HCT116 (cell line): ENCODE results near the gene PDE9A. TPM values are rescaled to one million over a fixed set of nuclear protein-coding genes. Genes with fewer than 3 reads are reported as not detected.

Source experiments
- ATAC-seq: fragments of 200-7000 bp; cut with Tn5 transposase; 2 replicates; pipeline ENCODE4 v1.9.1; 2020; ENCODE audit warnings: mild to moderate bottlenecking, moderate library complexity
- Bru-seq: library from RNA; stranded (reverse); fragments of 400-500 nt; gene quantifications from one replicate; lab custom pipeline; 2021; lab: Mats Ljungman, UMichigan
- BruChase-seq, 2 experiments: library from RNA; stranded (reverse); fragments of 400-500 nt; gene quantifications; one replicate each; lab custom pipeline; 2021; lab: Mats Ljungman, UMichigan
- BruUV-seq: library from RNA; stranded (reverse); fragments of 400-500 nt; replicated peaks from 2 replicates; lab custom pipeline; 2021; lab: Mats Ljungman, UMichigan
- CTCF ChIA-PET: fragments of 300-600 bp; sonication (Branson Sonifier 250); formaldehyde crosslinking; loops from one replicate; lab custom pipeline; 2021; ENCODE audit warnings: antibody characterized with exemption; lab: Charles Lee
- POLR2A ChIA-PET: fragments of 300-600, 350-600 bp; sonication (Branson Sonifier 250); formaldehyde crosslinking; loops from one replicate; lab custom pipeline; 2021; ENCODE audit warnings: antibody characterized with exemption; lab: Charles Lee
- RAD21 ChIA-PET, 2 experiments: fragments of 300-600 bp; sonication (Branson Sonifier 250); formaldehyde crosslinking; loops; one replicate each; lab custom pipeline; 2023; ENCODE audit warnings: low total read pairs in 2 of 2; ENCODE audit not compliant: uncharacterized antibody in 2 of 2, unreplicated experiment in 2 of 2, low non-redundant PET in 1 of 2; lab: Charles Lee
- DNase-seq: peaks from one replicate; pipeline ENCODE4 v3.0.0-alpha.2; 2010; ENCODE audit warnings: low read depth, low spot score
- H2AFZ ChIP-seq: fragments of 200-600 bp; shearing (Covaris generic), sonication (generic); 2 replicates; pipeline ENCODE4 v1.6.1; 2017; ENCODE audit warnings: low read depth, mixed run types, mixed read lengths, antibody characterized with exemption, low read length; ENCODE audit not compliant: poor library complexity, severe bottlenecking
- H3K27ac ChIP-seq: 2 replicates; pipeline ENCODE4 v1.5.1; 2012; ENCODE audit warnings: low read depth, low read length
- H3K27me3 ChIP-seq: fragments of 200-600 bp; sonication (generic); 2 replicates; pipeline ENCODE4 v1.6.1; 2016; ENCODE audit warnings: mixed run types, low read length, mixed read lengths; ENCODE audit not compliant: insufficient read depth
- H3K36me3 ChIP-seq, 2 experiments: fragments of 200-500 bp in 1 of 2; fragments of 200-600 bp in 1 of 2; sonication (Bioruptor generic) in 1 of 2; sonication (generic) in 1 of 2; 2 replicates each; pipeline versions ENCODE4 v1.5.1 to v1.6.1; 2014 to 2016; ENCODE audit warnings: low read length in 2 of 2, inconsistent platforms in 1 of 2, mixed read lengths in 1 of 2, mixed run types in 1 of 2; ENCODE audit not compliant: insufficient read depth in 2 of 2, control insufficient read depth in 1 of 2
- H3K4me1 ChIP-seq, 2 experiments: fragments of 200-600 bp in 1 of 2; sonication (generic) in 1 of 2; 2 replicates each; pipeline versions ENCODE4 v1.5.1 to v1.6.1; 2012 to 2017; ENCODE audit warnings: low read length in 2 of 2, inconsistent platforms in 1 of 2, mild to moderate bottlenecking in 1 of 2, mixed read lengths in 1 of 2, mixed run types in 1 of 2, moderate library complexity in 1 of 2; ENCODE audit not compliant: insufficient read depth in 2 of 2, control insufficient read depth in 1 of 2
- H3K4me2 ChIP-seq: fragments of 200-600 bp; sonication (generic); 2 replicates; pipeline ENCODE4 v1.6.1; 2017; ENCODE audit warnings: mixed run types, low read length, mixed read lengths
- H3K4me3 ChIP-seq, 2 experiments: fragments of 200-600 bp in 1 of 2; sonication (generic) in 1 of 2; replicated peaks in 1 of 2; 2 replicates each; pipeline ENCODE4 v1.5.1; 2011 to 2016; ENCODE audit warnings: low read length in 2 of 2, control low read depth in 1 of 2, low read depth in 1 of 2, mild to moderate bottlenecking in 1 of 2, mixed read lengths in 1 of 2, mixed run types in 1 of 2
- H3K79me2 ChIP-seq: fragments of 200-600 bp; sonication (generic); 2 replicates; pipeline ENCODE4 v1.6.1; 2017; ENCODE audit warnings: mild to moderate bottlenecking, mixed run types, low read length, moderate library complexity, mixed read lengths; ENCODE audit not compliant: insufficient read depth
- H3K9ac ChIP-seq: fragments of 200-600 bp; sonication (generic); 2 replicates; pipeline ENCODE4 v1.6.1; 2016; ENCODE audit warnings: low read length, mixed read lengths
- H3K9me2 ChIP-seq: fragments of 200-600 bp; sonication (generic), shearing (Covaris generic); 2 replicates; pipeline ENCODE4 v1.6.1; 2017; ENCODE audit warnings: mixed run types, mild to moderate bottlenecking, moderate library complexity; ENCODE audit not compliant: insufficient read depth
- H3K9me3 ChIP-seq, 2 experiments: fragments of 200-500 bp in 1 of 2; fragments of 200-600 bp in 1 of 2; sonication (Bioruptor generic) in 1 of 2; sonication (generic) in 1 of 2; 2 replicates each; pipeline ENCODE4 v1.6.1; 2014 to 2017; ENCODE audit warnings: low read length in 2 of 2, mixed read lengths in 2 of 2, inconsistent platforms in 1 of 2, low read depth in 1 of 2, mild to moderate bottlenecking in 1 of 2, mixed run types in 1 of 2, moderate library complexity in 1 of 2; ENCODE audit not compliant: control insufficient read depth in 1 of 2, insufficient read depth in 1 of 2
- H4K20me1 ChIP-seq: fragments of 200-600 bp; sonication (generic), shearing (Covaris generic); 2 replicates; pipeline ENCODE4 v1.6.1; 2017; ENCODE audit warnings: mixed run types, mild to moderate bottlenecking, moderate library complexity; ENCODE audit not compliant: insufficient read depth
- CBX3 ChIP-seq: IDR thresholded peaks from 2 replicates; pipeline ENCODE4 v1.6.1; 2012; ENCODE audit warnings: low read depth
- CTCF ChIP-seq, 3 experiments: fragments of 200-600 bp in 1 of 3; sonication (generic) in 1 of 3; IDR thresholded peaks in 2 of 3; conservative IDR thresholded peaks in 1 of 3; 2 replicates each; pipeline ENCODE4 v1.5.1; 2012 to 2017; ENCODE audit warnings: low read depth in 2 of 3, low read length in 2 of 3, antibody characterized with exemption in 1 of 3, borderline replicate concordance in 1 of 3, control low read depth in 1 of 3, mild to moderate bottlenecking in 1 of 3, mixed read lengths in 1 of 3, mixed run types in 1 of 3, moderate library complexity in 1 of 3; ENCODE audit not compliant: insufficient read depth in 1 of 3
- EGR1 ChIP-seq: IDR thresholded peaks from 2 replicates; pipeline ENCODE4 v1.6.1; 2012; ENCODE audit warnings: low read depth
- EZH2 ChIP-seq: fragments of 200-600 bp; sonication (generic); IDR thresholded peaks from 2 replicates; pipeline ENCODE4 v1.6.1; 2017; ENCODE audit warnings: antibody characterized with exemption, mixed run types
- FOSL1 ChIP-seq: IDR thresholded peaks from 2 replicates; pipeline ENCODE4 v1.6.1; 2012; ENCODE audit warnings: low read depth
- JUND ChIP-seq: IDR thresholded peaks from 2 replicates; pipeline ENCODE4 v1.6.1; 2012
- POLR2A ChIP-seq: IDR thresholded peaks from 2 replicates; pipeline ENCODE4 v1.7.0; 2011; ENCODE audit warnings: borderline replicate concordance; ENCODE audit not compliant: insufficient read depth, insufficient read length; ENCODE audit errors: extremely low read depth
- POLR2AphosphoS5 ChIP-seq: IDR thresholded peaks from 2 replicates; pipeline ENCODE4 v1.6.1; 2011; ENCODE audit warnings: mild to moderate bottlenecking, low read depth, low read length, moderate library complexity
- REST ChIP-seq: IDR thresholded peaks from 2 replicates; pipeline ENCODE4 v1.6.1; 2012; ENCODE audit warnings: low read depth
- YY1 ChIP-seq: IDR thresholded peaks from 2 replicates; pipeline ENCODE4 v1.6.1; 2011; ENCODE audit warnings: low read length, low read depth, moderate library complexity, mild to moderate bottlenecking; ENCODE audit not compliant: insufficient replicate concordance; ENCODE audit errors: extremely low read depth
- ZBTB33 ChIP-seq: IDR thresholded peaks from 2 replicates; pipeline ENCODE4 v1.6.1; 2011; ENCODE audit warnings: mild to moderate bottlenecking, low read length, moderate library complexity; ENCODE audit not compliant: insufficient replicate concordance; ENCODE audit errors: extremely low read depth
- intact Hi-C: fragments of 100-400 bp; cut with micrococcal nuclease; formaldehyde crosslinking; loops from 2 replicates; pipeline ENCODE4 v1.10.0; 2022
- long read RNA-seq: library from polyadenylated mRNA; unstranded; transcript quantifications from one replicate; pipeline ENCODE4 v2.0.0, GENCODE V29; 2021; ENCODE audit not compliant: unreplicated experiment
- polyA plus RNA-seq: library from polyadenylated mRNA; unstranded; fragments of >200 nt; gene quantifications from 2 replicates; pipeline ENCODE4 v1.2.1, GENCODE V29; 2012; ENCODE audit warnings: missing spikeins
- total RNA-seq: library from RNA; stranded (reverse); gene quantifications from one replicate; pipeline ENCODE4 v1.2.1, GENCODE V29; 2021; ENCODE audit not compliant: unreplicated experiment

PDE9A gene
- total RNA-seq (31.4 TPM), Bru-seq, nascent RNA (percentile 73 among the genes with signal in this experiment), BruChase-seq, experiment 1, labeled RNA remaining after a 6-hour chase (percentile 64 among the genes with signal in this experiment), BruChase-seq, experiment 2, labeled RNA remaining after a 2-hour chase (percentile 63 among the genes with signal in this experiment)
- 37.4 and 40.7 TPM in 2 replicates for polyA plus RNA-seq
- long read RNA-seq, transcript PDE9A-201 (20 exons, 2,058 nt): major isoform, 6 of 37 reads
- long read RNA-seq, transcript PDE9A-204 (19 exons, 1,883 nt): minor isoform, 5 of 37 reads
- long read RNA-seq, partial matches to known transcripts: 15 of 37 reads
- long read RNA-seq, other reads (novel, unspliced or antisense): 6 of 37 reads

- no peaks in the 10 kb centered on the region for H3K9me3 ChIP-seq
- peak within 1 kb of the TSS; percentile 47; the same call in 1 of the 2 replicates for H3K27ac ChIP-seq
- H3K9me2 ChIP-seq: no peaks in the 10 kb centered on the region
- H3K9ac ChIP-seq: peak within 1 kb of the TSS; percentile 72
- peak; percentile 70 for ATAC-seq
- RAD21 ChIA-PET: interaction anchor here in 1 of 2 experiments (0.6 to 1.6 kb wide), 2 partner anchors 60 to 273 kb away, joined by 3 to 4 read pairs; no protein-coding TSS in a partner anchor
- no TSS peak for BruUV-seq
- peak within 1 kb of the TSS; percentile 70 to 84 for H3K4me3 ChIP-seq
- intact Hi-C loops: loop anchor here (5.0 to 10.0 kb wide), 2 partner anchors 71 to 164 kb away; no protein-coding TSS in a partner anchor
- H3K36me3 ChIP-seq: no peaks in the 10 kb centered on the region
- POLR2A ChIA-PET: interaction anchor here (1.7 kb wide), 1 partner anchor 60 kb away, joined by 4 read pairs; no protein-coding TSS in a partner anchor
- no peaks in the 10 kb centered on the region for H3K27me3 ChIP-seq
- H3K79me2 ChIP-seq: peaks cover 32% of the 10 kb centered on the region; the same call in 1 of the 2 replicates
- H3K4me2 ChIP-seq: peak within 1 kb of the TSS; percentile 94
- peaks cover 18 to 33% of the 10 kb centered on the region in 2 experiments; a peak in 3 of 4 replicates for H3K4me1 ChIP-seq
- H2AFZ ChIP-seq: no peak within 1 kb of the TSS
- TF ChIP-seq YY1: no peak
- TF ChIP-seq CTCF (IDR thresholded peaks at IDR 0.05 in 2 of 3, conservative IDR thresholded peaks at IDR 0.05 in 1 of 3; ENCODE audit: borderline replicate concordance in 1 of 3, insufficient read depth in 1 of 3, low read depth in 2 of 3, low read length in 2 of 3): no peak
- TF ChIP-seq FOSL1: no peak
- TF ChIP-seq ZBTB33: no peak
- no peak for TF ChIP-seq REST
- TF ChIP-seq POLR2AphosphoS5: no peak
- TF ChIP-seq POLR2A: no peak
- no peak for TF ChIP-seq CBX3
- TF ChIP-seq EZH2: no peak
- TF ChIP-seq JUND: no peak
- TF ChIP-seq EGR1: no peak
- no peaks in the 10 kb centered on the region for H4K20me1 ChIP-seq
- CTCF ChIA-PET: interaction anchor here (1.2 kb wide), 1 partner anchor 60 kb away, joined by 5 read pairs; no protein-coding TSS in a partner anchor
- DNase-seq: no peak
Observed at GRCh38 chr21:42653231-42654061, at the start of gene PDE9A. Gene PDE9A (plus strand): TSS chr21:42653621. CDS start chr21:42653815, 194 bp downstream.
